DMS53 (cell line): ENCODE results near the gene BCL11B.

Source experiments
- DNase-seq: peaks from one replicate; lab custom pipeline; 2025; lab: John Stamatoyannopoulos, UW

BCL11B gene

GRCh38 chr14:99271951-99272631 is at the start of gene BCL11B:
TSS of gene BCL11B (minus strand) at chr14:99272197. CDS start at chr14:99271218, 979 bp downstream.
- DNase-seq, result peak; percentile 87

GRCh38 chr14:99321236-99321925 is 49.4 kb upstream of the BCL11B start:
- no peak for DNase-seq

- no peak for DNase-seq
Observed at GRCh38 chr14:99320621-99321235, 48.7 kb upstream of the BCL11B start.

GRCh38 chr14:99320105-99320572 is 48.1 kb upstream of the BCL11B start:
- DNase-seq, result peak; percentile 61

GRCh38 chr14:99318959-99319295 is 46.9 kb upstream of the BCL11B start:
- DNase-seq, result no peak

GRCh38 chr14:99318091-99318958 is 46.3 kb upstream of the BCL11B start:
- DNase-seq, result no peak

GRCh38 chr14:99317231-99318090 is 45.5 kb upstream of the BCL11B start:
- DNase-seq, result no peak

- no peak for DNase-seq
Observed at GRCh38 chr14:99316281-99317163, 44.5 kb upstream of the BCL11B start.

- no peak for DNase-seq
Observed at GRCh38 chr14:99315197-99315596, 43.2 kb upstream of the BCL11B start.

GRCh38 chr14:99314623-99315022 is 42.6 kb upstream of the BCL11B start:
- DNase-seq, result no peak

- no peak for DNase-seq
Observed at GRCh38 chr14:99313234-99313633, 41.2 kb upstream of the BCL11B start.

- no peak for DNase-seq
Observed at GRCh38 chr14:99312106-99312505, 40.1 kb upstream of the BCL11B start.

GRCh38 chr14:99309220-99309766 is 37.3 kb upstream of the BCL11B start:
- no peak for DNase-seq

- DNase-seq, result no peak
Observed at GRCh38 chr14:99304208-99304607, 32.2 kb upstream of the BCL11B start.

GRCh38 chr14:99300190-99300589 is 28.2 kb upstream of the BCL11B start:
- no peak for DNase-seq

- DNase-seq, result no peak
Observed at GRCh38 chr14:99296517-99296916, 24.5 kb upstream of the BCL11B start.

GRCh38 chr14:99289394-99290189 is 17.6 kb upstream of the BCL11B start:
- no peak for DNase-seq

- DNase-seq, result no peak
Observed at GRCh38 chr14:99288948-99289347, 17.0 kb upstream of the BCL11B start.
